ENCODE results near the gene CHRNA9. TPM values are rescaled to one million over a fixed set of nuclear protein-coding genes. Genes with fewer than 3 reads are reported as not detected.

CHRNA9 gene
- total RNA-seq, 1 experiment from 2014 or later, result 1.2 TPM

GRCh38 chr4:40375620-40376019 lies 40.5 kb downstream of the CHRNA9 start (continued):
- TF ChIP-seq IRF1 (CRISPR knock-in tag; IDR thresholded peaks at IDR 0.05), result no peak
- TF ChIP-seq GRHL2 (CRISPR knock-in tag; IDR thresholded peaks at IDR 0.05; ENCODE audit: insufficient replicate concordance, severe bottlenecking), result no peak
- no peak for TF ChIP-seq CREB1 (CRISPR knock-in tag; IDR thresholded peaks at IDR 0.05)
- TF ChIP-seq PRRX2 (CRISPR knock-in tag; IDR thresholded peaks at IDR 0.05), result no peak
- no peak for TF ChIP-seq ZNF263 (CRISPR knock-in tag; IDR thresholded peaks at IDR 0.05; ENCODE audit: low read depth)
- no peak for TF ChIP-seq TEAD1 (CRISPR knock-in tag; IDR thresholded peaks at IDR 0.05)
- TF ChIP-seq FOXJ3 (CRISPR knock-in tag; IDR thresholded peaks at IDR 0.05; ENCODE audit: borderline replicate concordance), result no peak
- no peak for TF ChIP-seq OVOL2 (CRISPR knock-in tag; IDR thresholded peaks at IDR 0.05; ENCODE audit: borderline replicate concordance)

- DNase-seq (ENCODE audit: low spot score) (no peak), ATAC-seq (no peak)
- peaks cover 11% of the 10 kb centered on the region for H3K4me1 Mint-ChIP-seq
- H3K27me3 Mint-ChIP-seq (ENCODE audit: low read depth), result peaks cover 3% of the 10 kb centered on the region; the same call in 1 of the 2 replicates
- no peak overlapping the region for H3K27ac Mint-ChIP-seq
- CTCF ChIA-PET, result interaction anchor here (1.8 kb wide), 1 partner anchor 61 kb away, joined by 5 read pairs; no protein-coding TSS in a partner anchor
- POLR2A ChIA-PET, result no interaction called here
- H3K9me3 Mint-ChIP-seq, result no peaks in the 10 kb centered on the region
- no peak overlapping the region for H3K4me3 Mint-ChIP-seq
- no peak for TF ChIP-seq USF1 (CRISPR knock-in tag; IDR thresholded peaks at IDR 0.05)
- no peak for TF ChIP-seq OVOL2 (CRISPR knock-in tag; IDR thresholded peaks at IDR 0.05; ENCODE audit: borderline replicate concordance)
- TF ChIP-seq E2F4 (CRISPR knock-in tag; IDR thresholded peaks at IDR 0.05; ENCODE audit: borderline replicate concordance, low read depth), result no peak
- no peak for TF ChIP-seq MXD4 (CRISPR knock-in tag; IDR thresholded peaks at IDR 0.05; ENCODE audit: borderline replicate concordance)
- TF ChIP-seq ZMAT4 (CRISPR knock-in tag; IDR thresholded peaks at IDR 0.05), result no peak
- TF ChIP-seq PRRX2 (CRISPR knock-in tag; IDR thresholded peaks at IDR 0.05), result no peak
- no peak for TF ChIP-seq MLX (CRISPR knock-in tag; IDR thresholded peaks at IDR 0.05)
- no peak for TF ChIP-seq IRF1 (CRISPR knock-in tag; IDR thresholded peaks at IDR 0.05)
- TF ChIP-seq ATF6 (CRISPR knock-in tag; IDR thresholded peaks at IDR 0.05), result no peak
- no peak for TF ChIP-seq NFE2L1 (CRISPR knock-in tag; IDR thresholded peaks at IDR 0.05)
- no peak for TF ChIP-seq ZNF671 (CRISPR knock-in tag; IDR thresholded peaks at IDR 0.05)
- TF ChIP-seq EMX1 (CRISPR knock-in tag; IDR thresholded peaks at IDR 0.05), result no peak
- TF ChIP-seq JAZF1 (CRISPR knock-in tag; IDR thresholded peaks at IDR 0.05), result no peak
- TF ChIP-seq ZNF121 (CRISPR knock-in tag; IDR thresholded peaks at IDR 0.05), result no peak
- TF ChIP-seq ZNF423 (CRISPR knock-in tag; IDR thresholded peaks at IDR 0.05), result no peak
- no peak for TF ChIP-seq ZBTB21 (CRISPR knock-in tag; IDR thresholded peaks at IDR 0.05; ENCODE audit: borderline replicate concordance)
- no peak for TF ChIP-seq ATF2 (CRISPR knock-in tag; IDR thresholded peaks at IDR 0.05; ENCODE audit: borderline replicate concordance, low read depth)
- no peak for TF ChIP-seq ZBTB43 (CRISPR knock-in tag; IDR thresholded peaks at IDR 0.05)
- TF ChIP-seq ATF3 (CRISPR knock-in tag; conservative IDR thresholded peaks at IDR 0.05), result no peak
- no peak for TF ChIP-seq SMAD4 (CRISPR knock-in tag; IDR thresholded peaks at IDR 0.05)
- no peaks in the 10 kb centered on the region for H3K36me3 Mint-ChIP-seq
These were observed 42.6 kb downstream of the CHRNA9 start for GRCh38 chr4:40377512-40378365.

Measured in WTC11 (cell line).